ENCODE measurements around the gene PUS1.

DNA sequence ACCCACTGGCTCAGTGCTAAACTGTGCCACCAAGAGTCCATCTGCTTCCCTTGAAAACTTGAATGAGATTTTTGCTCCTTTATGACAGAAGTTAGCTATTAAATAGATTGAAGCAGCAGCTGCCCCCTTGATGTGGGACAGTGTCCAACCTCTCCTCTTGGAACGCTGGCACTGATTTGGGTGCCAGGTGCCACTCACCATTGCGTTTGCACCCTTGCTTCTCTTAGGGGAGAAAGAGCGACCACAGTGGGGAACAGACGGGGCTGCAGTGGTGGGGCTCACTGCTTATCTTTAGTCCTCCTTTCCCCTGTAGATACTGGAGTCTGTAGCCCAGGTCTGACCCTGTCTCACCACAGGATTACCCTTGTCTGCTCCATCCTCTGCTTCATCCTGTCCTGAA is 30.0 kb downstream of the PUS1 start:
- TF ChIP-seq CTCF (IDR thresholded peaks at IDR 0.05; ENCODE audit: low read length): no peak
- no peak for TF ChIP-seq EZH2 (IDR thresholded peaks at IDR 0.05; ENCODE audit: borderline replicate concordance, low read length)

All from OCI-LY1 (cell line).